ENCODE results near the gene TFCP2. TPM values are rescaled to one million over a fixed set of nuclear protein-coding genes. Genes with fewer than 3 reads are reported as not detected.
A peak's percentile ranks its signal among the peaks of the same experiment; 100 is the strongest.

Gene TFCP2
- total RNA-seq, 4 donors from 2014 or later, result 12.3 to 16.6 (median 14.2) TPM

DNA sequence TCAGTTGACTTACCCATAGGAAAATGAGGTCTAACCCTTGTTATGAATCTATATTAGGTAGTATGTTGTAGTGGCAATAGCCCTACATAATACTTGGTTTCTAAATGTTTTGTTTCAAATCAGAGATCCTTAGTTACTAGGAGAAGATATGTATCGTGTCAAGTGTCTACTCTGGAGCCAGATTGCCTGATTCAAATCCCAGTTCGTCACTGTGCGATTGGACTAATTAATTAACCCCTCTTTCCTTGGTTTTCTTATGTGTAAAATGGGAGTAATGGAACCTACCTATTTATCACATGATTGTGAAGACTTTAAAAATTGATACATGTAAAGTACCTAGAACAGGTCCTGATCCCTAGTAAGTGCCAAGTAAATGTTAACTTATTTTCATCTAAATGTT lies 123.4 kb downstream of the TFCP2 start:
- Histone ChIP-seq H3K4me3 (peak overlapping the region in 1 of 2 donors; percentile 72), H3K9me3 (no peaks in the 10 kb centered on the region), H3K27ac (peak overlapping the region in 1 of 4 donors; percentile 95), H3K36me3 (peaks cover 0 to 45% of the 10 kb centered on the region in 2 donors), H3K27me3 (no peaks in the 10 kb centered on the region), H3K4me1 (peaks cover 9 to 37% (median 14%) of the 10 kb centered on the region in 3 donors)
- 68 to 70% methylated on average over 2 to 3 of the region's 3 CpGs for WGBS, 2 donors (ENCODE audit: low coverage in 1 of 2)
- no peak for ATAC-seq
- TF ChIP-seq, protein P1, sequence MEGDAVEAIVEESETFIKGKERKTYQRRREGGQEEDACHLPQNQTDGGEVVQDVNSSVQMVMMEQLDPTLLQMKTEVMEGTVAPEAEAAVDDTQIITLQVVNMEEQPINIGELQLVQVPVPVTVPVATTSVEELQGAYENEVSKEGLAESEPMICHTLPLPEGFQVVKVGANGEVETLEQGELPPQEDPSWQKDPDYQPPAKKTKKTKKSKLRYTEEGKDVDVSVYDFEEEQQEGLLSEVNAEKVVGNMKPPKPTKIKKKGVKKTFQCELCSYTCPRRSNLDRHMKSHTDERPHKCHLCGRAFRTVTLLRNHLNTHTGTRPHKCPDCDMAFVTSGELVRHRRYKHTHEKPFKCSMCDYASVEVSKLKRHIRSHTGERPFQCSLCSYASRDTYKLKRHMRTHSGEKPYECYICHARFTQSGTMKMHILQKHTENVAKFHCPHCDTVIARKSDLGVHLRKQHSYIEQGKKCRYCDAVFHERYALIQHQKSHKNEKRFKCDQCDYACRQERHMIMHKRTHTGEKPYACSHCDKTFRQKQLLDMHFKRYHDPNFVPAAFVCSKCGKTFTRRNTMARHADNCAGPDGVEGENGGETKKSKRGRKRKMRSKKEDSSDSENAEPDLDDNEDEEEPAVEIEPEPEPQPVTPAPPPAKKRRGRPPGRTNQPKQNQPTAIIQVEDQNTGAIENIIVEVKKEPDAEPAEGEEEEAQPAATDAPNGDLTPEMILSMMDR (IDR thresholded peaks at IDR 0.05), result no peak
- TF ChIP-seq POLR2A (IDR thresholded peaks at IDR 0.05) (no peak), EP300 (IDR thresholded peaks at IDR 0.05) (no peak), POLR2AphosphoS5 (IDR thresholded peaks at IDR 0.05) (no peak)

DNA sequence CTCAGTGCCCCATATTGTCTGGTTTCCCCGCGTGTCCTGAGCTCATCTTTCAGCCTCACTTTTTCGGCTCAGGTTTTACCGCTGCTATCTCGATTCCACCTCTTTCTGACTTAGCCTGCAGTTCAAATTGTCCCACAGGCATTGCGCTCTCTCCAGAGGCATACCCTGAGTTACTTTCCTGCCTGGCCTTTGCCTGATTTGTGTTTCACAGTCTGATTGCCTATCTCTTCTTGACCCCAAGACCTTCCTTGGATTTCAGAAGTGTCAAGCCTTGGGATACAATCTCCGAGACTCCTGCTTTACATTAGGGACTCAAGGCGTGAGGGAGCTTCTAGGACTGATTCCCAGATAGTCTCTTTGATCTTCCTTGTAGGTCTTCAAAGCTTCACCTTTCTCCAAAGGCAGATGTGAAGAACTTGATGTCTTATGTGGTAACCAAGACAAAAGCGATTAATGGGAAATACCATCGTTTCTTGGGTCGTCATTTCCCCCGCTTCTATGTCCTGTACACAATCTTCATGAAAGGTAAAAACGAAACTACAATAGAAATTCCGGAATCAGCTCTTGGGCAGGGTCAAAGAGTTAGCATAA lies 124.2 kb downstream of the TFCP2 start:
- Histone ChIP-seq H3K27me3 (no peaks in the 10 kb centered on the region), H3K27ac (peak overlapping the region; percentile 67 to 98 (median 94)), H3K36me3 (peaks cover 0 to 38% of the 10 kb centered on the region in 2 donors), H3K4me3 (peak overlapping the region; percentile 72 to 74), H3K9me3 (no peaks in the 10 kb centered on the region), H3K4me1 (peaks cover 9 to 37% (median 14%) of the 10 kb centered on the region in 3 donors)
- TF ChIP-seq EP300 (IDR thresholded peaks at IDR 0.05), result no peak
- TF ChIP-seq POLR2A (IDR thresholded peaks at IDR 0.05), result no peak
- no peak for TF ChIP-seq POLR2AphosphoS5 (IDR thresholded peaks at IDR 0.05)
- TF ChIP-seq, protein P1 (IDR thresholded peaks at IDR 0.05), result no peak
- ATAC-seq, result no peak
- 26% methylated on average over 11 to 14 of the region's 14 CpGs for WGBS, 2 donors (ENCODE audit: low coverage in 1 of 2)

DNA sequence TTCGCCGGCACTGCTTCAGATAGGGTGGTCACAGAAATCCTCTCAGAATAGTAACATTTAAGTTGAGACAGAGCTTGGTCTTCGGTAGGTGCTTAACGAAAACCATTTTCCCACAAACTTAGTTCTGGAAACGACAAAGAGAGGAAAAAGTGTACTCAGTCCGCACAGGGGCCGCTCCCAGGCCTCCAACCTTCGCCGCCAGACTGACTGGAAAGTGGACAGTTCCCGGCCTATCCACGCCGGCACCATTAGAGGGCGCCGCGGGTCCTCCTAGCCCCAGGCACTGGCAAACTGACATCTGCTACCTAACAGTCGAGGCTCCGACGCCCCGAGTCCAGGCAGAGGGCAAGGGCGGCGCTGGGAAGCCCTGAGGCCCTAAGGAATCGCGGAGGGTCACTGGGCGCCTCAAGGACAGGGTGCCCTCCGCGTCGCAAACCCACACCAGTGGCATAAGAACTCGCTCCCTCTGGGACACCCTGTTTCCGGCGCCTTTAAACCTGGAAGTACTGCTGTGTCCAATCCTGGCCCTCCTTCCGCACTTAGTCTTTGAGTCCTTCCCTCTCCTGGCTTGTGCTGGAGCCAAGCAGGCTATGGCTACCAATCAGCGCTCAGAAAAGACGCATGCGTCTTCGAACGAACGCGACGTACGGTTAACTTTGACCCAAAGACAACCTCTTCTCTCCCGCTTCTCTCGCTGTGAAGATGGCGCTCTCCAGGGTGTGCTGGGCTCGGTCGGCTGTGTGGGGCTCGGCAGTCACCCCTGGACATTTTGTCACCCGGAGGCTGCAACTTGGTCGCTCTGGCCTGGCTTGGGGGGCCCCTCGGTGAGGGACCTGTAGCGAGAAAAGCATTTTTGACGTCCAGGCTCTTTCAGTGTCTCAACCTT lies 125.0 kb downstream of the TFCP2 start, which contains the start of gene LETMD1:
Gene LETMD1 (plus strand): TSS at position 673 of the 886 bp plus-strand sequence. CDS start 30 bp downstream, at position 703.
- peaks cover 9 to 37% (median 14%) of the 10 kb centered on the region in 3 donors for H3K4me1 ChIP-seq
- H3K27me3 ChIP-seq, result no peaks in the 10 kb centered on the region
- peak; percentile 100 for ATAC-seq
- 5 to 9% methylated on average over 11 to 27 of the region's 51 CpGs for WGBS, 2 donors (ENCODE audit: low coverage in 1 of 2)
- H3K27ac ChIP-seq, result peak within 1 kb of the TSS; percentile 67 to 98 (median 94)
- H3K9me3 ChIP-seq, result no peaks in the 10 kb centered on the region
- peak within 1 kb of the TSS; percentile 72 to 74 for H3K4me3 ChIP-seq
- peaks cover 0 to 29% of the 10 kb centered on the region in 2 donors for H3K36me3 ChIP-seq
- TF ChIP-seq EP300 (IDR thresholded peaks at IDR 0.05) (no peak), POLR2A (IDR thresholded peaks at IDR 0.05) (peak; percentile 32 to 64), POLR2AphosphoS5 (IDR thresholded peaks at IDR 0.05) (peak; percentile 77)
- TF ChIP-seq, protein P1 (IDR thresholded peaks at IDR 0.05), result peak; percentile 76 to 97 (median 86)

Small RNA genes lying within 50 kb of the gene (small RNA-seq; reads per million reads assigned to genes)
- 0 reads per million in 4 donors for gene RF00019
- 0 reads per million in 4 donors for gene RNU6-199P

Other genes starting within 250 kb of the TFCP2 start
- gene HIGD1C, start 220.6 kb downstream of the TFCP2 start, total RNA-seq, result not detected
- gene SLC11A2, start 146.8 kb downstream of the TFCP2 start, total RNA-seq, result 10 to 100 TPM; 24.9 to 47.1 (median 32.4) TPM
- gene LETMD1, start 124.8 kb downstream of the TFCP2 start, total RNA-seq, result 10 to 100 TPM; 30.2 to 49.7 (median 42.6) TPM
- 10 to 100 TPM; 19.1 to 35.0 (median 28.3) TPM for gene CSRNP2, start 89.5 kb downstream of the TFCP2 start, total RNA-seq
- gene POU6F1, start 44.9 kb upstream of the TFCP2 start, total RNA-seq, result 10 to 100 TPM; 12.6 to 33.9 (median 17.9) TPM
- 100 to 1,000 TPM; 261 to 337 (median 311) TPM for gene DAZAP2, start 65.7 kb upstream of the TFCP2 start, total RNA-seq
- gene SMAGP, start 97.3 kb upstream of the TFCP2 start, total RNA-seq, result 1 to 10 TPM; 1.2 to 8.0 (median 3.6) TPM
- gene BIN2, start 151.0 kb upstream of the TFCP2 start, total RNA-seq, result 1 to 10 TPM in 3 of 4 donors, under 1 TPM in 1; 0.62 to 5.4 (median 2.0) TPM
- gene CELA1, start 173.5 kb upstream of the TFCP2 start, total RNA-seq, result not detected
- 1 to 10 TPM; 2.1 to 3.5 (median 2.4) TPM for gene GALNT6, start 218.3 kb upstream of the TFCP2 start, total RNA-seq